ENCODE data around the gene DENND6B.

- TF ChIP-seq RARB (CRISPR knock-in tag; IDR thresholded peaks at IDR 0.05) (no peak), ZNF565 (CRISPR knock-in tag; conservative IDR thresholded peaks at IDR 0.05; ENCODE audit: low read depth) (no peak)
Measured at GRCh38 chr22:50289151-50289941, 37.5 kb downstream of the DENND6B start.
